OCI-LY1 (cell line): ENCODE data around the gene IL13.

Experiments
- H2AFZ ChIP-seq: fragments of 200-600 bp; sonication (generic), shearing (Covaris generic); 2 replicates; pipeline ENCODE4 v1.6.0; 2014; ENCODE audit warnings: antibody characterized with exemption, mild to moderate bottlenecking, low read length
- H3F3A ChIP-seq: fragments of 200-600 bp; sonication (generic), shearing (Covaris generic); 2 replicates; pipeline ENCODE4 v1.6.0; 2014; ENCODE audit warnings: mild to moderate bottlenecking, antibody characterized with exemption, low read length, moderate library complexity; ENCODE audit not compliant: insufficient read depth
- H3K27ac ChIP-seq: fragments of 200-600 bp; sonication (generic); 2 replicates; pipeline ENCODE4 v1.5.1; 2014; ENCODE audit warnings: low read length, mixed run types, mild to moderate bottlenecking, low read depth; ENCODE audit not compliant: poor library complexity, severe bottlenecking
- H3K27me3 ChIP-seq: fragments of 200-600 bp; sonication (generic); 2 replicates; pipeline ENCODE4 v1.6.0; 2014; ENCODE audit warnings: antibody characterized with exemption, mild to moderate bottlenecking, low read length, moderate library complexity; ENCODE audit not compliant: insufficient read depth
- H3K36me3 ChIP-seq: fragments of 200-600 bp; sonication (generic); 2 replicates; pipeline ENCODE4 v1.6.1; 2014; ENCODE audit warnings: mild to moderate bottlenecking, antibody characterized with exemption, low read length, moderate library complexity, mixed read lengths; ENCODE audit not compliant: insufficient read depth
- H3K4me1 ChIP-seq: fragments of 200-600 bp; sonication (generic); 2 replicates; pipeline ENCODE4 v1.5.1; 2014; ENCODE audit warnings: mild to moderate bottlenecking, low read length, moderate library complexity; ENCODE audit not compliant: insufficient read depth, severe bottlenecking
- H3K4me2 ChIP-seq: fragments of 200-600 bp; sonication (generic), shearing (Covaris generic); 2 replicates; pipeline ENCODE4 v1.6.1; 2014; ENCODE audit warnings: low read length
- H3K4me3 ChIP-seq: fragments of 200-600 bp; sonication (generic); 2 replicates; pipeline ENCODE4 v1.5.1; 2014; ENCODE audit warnings: low read length, low read depth, mild to moderate bottlenecking, mixed read lengths; ENCODE audit not compliant: poor library complexity, severe bottlenecking
- H3K79me2 ChIP-seq: fragments of 200-600 bp; shearing (Covaris generic); 2 replicates; pipeline ENCODE4 v1.6.1; 2016; ENCODE audit warnings: mixed run types, low read length, mixed read lengths; ENCODE audit not compliant: insufficient read depth
- H3K9ac ChIP-seq: fragments of 200-600 bp; sonication (generic), shearing (Covaris generic); 2 replicates; pipeline ENCODE4 v1.6.1; 2014; ENCODE audit warnings: mild to moderate bottlenecking, low read length, mixed read lengths
- H3K9me2 ChIP-seq: fragments of 200-600 bp; sonication (generic), shearing (Covaris generic); 2 replicates; pipeline ENCODE4 v1.6.1; 2014; ENCODE audit warnings: low read depth, mild to moderate bottlenecking, low read length, mixed read lengths
- H3K9me3 ChIP-seq: fragments of 200-600 bp; shearing (Covaris generic); 2 replicates; pipeline ENCODE4 v1.6.1; 2014; ENCODE audit warnings: low read length, mixed read lengths
- H4K20me1 ChIP-seq: fragments of 200-600 bp; sonication (generic), shearing (Covaris generic); 2 replicates; pipeline ENCODE4 v1.6.0; 2016; ENCODE audit warnings: mild to moderate bottlenecking, low read length; ENCODE audit not compliant: insufficient read depth
- EZH2 ChIP-seq: fragments of 200-600 bp; sonication (generic), shearing (Covaris generic); IDR thresholded peaks from 2 replicates; pipeline ENCODE4 v1.8.0; 2017; ENCODE audit warnings: borderline replicate concordance, mixed run types, mild to moderate bottlenecking, antibody characterized with exemption, low read length, moderate library complexity, mixed read lengths
- TF ChIP-seq, protein P1 (sequence below): fragments of 200-600 bp; sonication (generic), shearing (Covaris generic); IDR thresholded peaks from 2 replicates; pipeline ENCODE4 v1.5.1; 2017; ENCODE audit warnings: mild to moderate bottlenecking, antibody characterized with exemption, low read length, moderate library complexity, mixed read lengths

Gene IL13

DNA sequence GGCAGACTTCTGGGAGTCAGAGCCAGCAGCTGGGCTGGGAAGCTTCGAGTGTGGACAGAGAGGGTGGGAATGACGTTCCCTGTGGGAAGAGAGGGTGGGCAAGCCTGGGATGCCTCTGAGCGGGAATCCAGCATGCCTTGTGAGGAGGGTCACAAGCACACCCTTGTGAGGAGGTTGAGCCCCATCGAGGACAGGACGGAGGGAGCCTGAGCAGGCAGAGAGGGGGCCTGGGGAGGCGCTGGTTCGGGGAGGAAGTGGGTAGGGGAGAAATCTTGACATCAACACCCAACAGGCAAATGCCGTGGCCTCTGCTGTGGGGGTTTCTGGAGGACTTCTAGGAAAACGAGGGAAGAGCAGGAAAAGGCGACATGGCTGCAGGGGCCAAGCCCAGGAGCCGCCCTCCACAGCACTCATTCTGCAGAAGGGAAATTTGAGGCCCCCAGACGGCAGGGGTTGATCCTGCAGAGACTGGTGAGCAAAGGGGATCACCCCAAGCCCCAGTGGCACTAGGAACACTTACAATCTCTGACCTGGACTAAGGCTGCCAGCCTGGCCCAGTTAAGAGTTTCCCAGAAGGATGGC, 1.1 kb upstream of the IL13 start:
- Histone ChIP-seq H3K4me1 (no peaks in the 10 kb centered on the region), H3K4me2 (no peak overlapping the region), H2AFZ (no peak overlapping the region), H3K9me3 (no peaks in the 10 kb centered on the region), H3K4me3 (no peak overlapping the region), H3K27ac (no peak overlapping the region), H3F3A (no peaks in the 10 kb centered on the region), H3K9ac (no peak overlapping the region), H4K20me1 (no peaks in the 10 kb centered on the region), H3K27me3 (peaks cover 10% of the 10 kb centered on the region), H3K36me3 (no peaks in the 10 kb centered on the region), H3K79me2 (no peaks in the 10 kb centered on the region), H3K9me2 (no peaks in the 10 kb centered on the region)
- TF ChIP-seq EZH2: no peak
- TF ChIP-seq, protein P1, sequence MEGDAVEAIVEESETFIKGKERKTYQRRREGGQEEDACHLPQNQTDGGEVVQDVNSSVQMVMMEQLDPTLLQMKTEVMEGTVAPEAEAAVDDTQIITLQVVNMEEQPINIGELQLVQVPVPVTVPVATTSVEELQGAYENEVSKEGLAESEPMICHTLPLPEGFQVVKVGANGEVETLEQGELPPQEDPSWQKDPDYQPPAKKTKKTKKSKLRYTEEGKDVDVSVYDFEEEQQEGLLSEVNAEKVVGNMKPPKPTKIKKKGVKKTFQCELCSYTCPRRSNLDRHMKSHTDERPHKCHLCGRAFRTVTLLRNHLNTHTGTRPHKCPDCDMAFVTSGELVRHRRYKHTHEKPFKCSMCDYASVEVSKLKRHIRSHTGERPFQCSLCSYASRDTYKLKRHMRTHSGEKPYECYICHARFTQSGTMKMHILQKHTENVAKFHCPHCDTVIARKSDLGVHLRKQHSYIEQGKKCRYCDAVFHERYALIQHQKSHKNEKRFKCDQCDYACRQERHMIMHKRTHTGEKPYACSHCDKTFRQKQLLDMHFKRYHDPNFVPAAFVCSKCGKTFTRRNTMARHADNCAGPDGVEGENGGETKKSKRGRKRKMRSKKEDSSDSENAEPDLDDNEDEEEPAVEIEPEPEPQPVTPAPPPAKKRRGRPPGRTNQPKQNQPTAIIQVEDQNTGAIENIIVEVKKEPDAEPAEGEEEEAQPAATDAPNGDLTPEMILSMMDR: no peak

DNA sequence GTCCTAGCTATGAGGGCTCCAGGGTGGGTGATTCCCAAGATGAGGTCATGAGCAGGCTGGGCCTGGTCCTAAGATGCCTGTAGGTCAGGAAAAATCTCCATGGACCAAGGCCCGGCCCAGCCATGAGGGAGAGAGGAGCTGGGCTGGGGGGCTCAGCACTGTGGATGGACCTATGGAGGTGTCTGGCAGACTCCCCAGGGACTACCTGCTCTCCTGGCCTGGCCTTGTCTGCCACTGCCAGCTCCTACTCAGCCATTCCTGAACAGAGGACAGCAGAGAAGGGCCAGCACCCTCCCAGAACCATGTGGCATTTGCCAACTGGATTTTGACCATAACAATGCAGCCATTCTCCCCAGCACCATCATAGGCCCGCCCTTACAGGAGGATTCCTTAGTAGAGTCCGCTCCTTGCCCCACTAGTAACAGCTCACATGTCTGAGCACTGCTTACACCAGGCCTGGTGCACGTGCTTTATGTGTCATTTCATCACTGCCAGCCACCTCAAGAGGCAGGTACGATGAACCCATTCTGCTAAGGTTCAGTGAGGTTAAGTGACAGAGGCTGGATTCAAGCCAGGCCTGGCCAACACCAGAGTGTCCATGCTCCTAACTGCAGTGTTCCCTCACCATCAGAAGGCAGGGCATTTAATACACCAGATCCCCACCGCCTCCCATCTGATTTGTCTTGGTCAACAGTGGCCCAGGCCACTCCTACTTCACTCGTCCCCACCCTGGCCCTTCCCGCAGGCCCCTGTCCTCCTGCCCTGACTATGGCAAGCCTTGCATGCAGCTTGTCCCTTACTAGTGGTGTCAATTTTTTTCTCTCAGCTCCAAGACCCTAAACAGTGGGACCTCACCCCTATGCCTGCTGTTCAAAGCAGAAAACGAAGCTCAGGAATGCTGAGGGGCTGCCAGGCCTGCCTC, 669 bp downstream of the IL13 start:
- H3K4me1 ChIP-seq: peaks cover 12% of the 10 kb centered on the region
- H3F3A ChIP-seq: no peaks in the 10 kb centered on the region
- TF ChIP-seq, protein P1: no peak
- TF ChIP-seq EZH2: no peak
- H2AFZ ChIP-seq: no peak overlapping the region
- H3K79me2 ChIP-seq: no peaks in the 10 kb centered on the region
- no peaks in the 10 kb centered on the region for H3K9me3 ChIP-seq
- no peak overlapping the region for H3K4me3 ChIP-seq
- H4K20me1 ChIP-seq: no peaks in the 10 kb centered on the region
- H3K27me3 ChIP-seq: peaks cover 10% of the 10 kb centered on the region
- H3K27ac ChIP-seq: no peak overlapping the region
- H3K9me2 ChIP-seq: no peaks in the 10 kb centered on the region
- no peak overlapping the region for H3K9ac ChIP-seq
- no peak overlapping the region for H3K4me2 ChIP-seq
- H3K36me3 ChIP-seq: no peaks in the 10 kb centered on the region

DNA sequence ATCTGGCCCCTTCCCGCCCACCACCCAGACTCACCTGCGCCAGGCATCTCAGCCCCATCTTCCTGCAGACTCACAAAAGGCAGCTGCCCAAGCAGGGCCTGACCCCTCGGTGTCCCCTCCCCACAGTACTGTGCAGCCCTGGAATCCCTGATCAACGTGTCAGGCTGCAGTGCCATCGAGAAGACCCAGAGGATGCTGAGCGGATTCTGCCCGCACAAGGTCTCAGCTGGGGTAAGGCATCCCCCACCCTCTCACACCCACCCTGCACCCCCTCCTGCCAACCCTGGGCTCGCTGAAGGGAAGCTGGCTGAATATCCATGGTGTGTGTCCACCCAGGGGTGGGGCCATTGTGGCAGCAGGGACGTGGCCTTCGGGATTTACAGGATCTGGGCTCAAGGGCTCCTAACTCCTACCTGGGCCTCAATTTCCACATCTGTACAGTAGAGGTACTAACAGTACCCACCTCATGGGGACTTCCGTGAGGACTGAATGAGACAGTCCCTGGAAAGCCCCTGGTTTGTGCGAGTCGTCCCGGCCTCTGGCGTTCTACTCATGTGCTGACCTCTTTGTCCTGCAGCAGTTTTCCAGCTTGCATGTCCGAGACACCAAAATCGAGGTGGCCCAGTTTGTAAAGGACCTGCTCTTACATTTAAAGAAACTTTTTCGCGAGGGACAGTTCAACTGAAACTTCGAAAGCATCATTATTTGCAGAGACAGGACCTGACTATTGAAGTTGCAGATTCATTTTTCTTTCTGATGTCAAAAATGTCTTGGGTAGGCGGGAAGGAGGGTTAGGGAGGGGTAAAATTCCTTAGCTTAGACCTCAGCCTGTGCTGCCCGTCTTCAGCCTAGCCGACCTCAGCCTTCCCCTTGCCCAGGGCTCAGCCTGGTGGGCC, 1.9 kb downstream of the IL13 start:
- Histone ChIP-seq H3K27ac (no peak overlapping the region), H3K4me2 (no peak overlapping the region), H3F3A (no peaks in the 10 kb centered on the region), H3K79me2 (no peaks in the 10 kb centered on the region), H3K4me3 (no peak overlapping the region), H3K4me1 (peaks cover 13% of the 10 kb centered on the region), H3K9ac (no peak overlapping the region), H2AFZ (no peak overlapping the region), H3K9me2 (no peaks in the 10 kb centered on the region), H3K27me3 (peaks cover 10% of the 10 kb centered on the region), H3K36me3 (no peaks in the 10 kb centered on the region), H3K9me3 (no peaks in the 10 kb centered on the region), H4K20me1 (no peaks in the 10 kb centered on the region)
- TF ChIP-seq, protein P1: no peak
- no peak for TF ChIP-seq EZH2
